Prostate gland (tissue), 2 donors: ENCODE results near the gene STX7. TPM values are rescaled to one million over a fixed set of nuclear protein-coding genes. Genes with fewer than 3 reads are reported as not detected.

ENCODE experiments used
- DNase-seq: peaks from one replicate; pipeline ENCODE4 v3.0.0-alpha.2; 2019; ENCODE audit warnings: low spot score
- H3K27ac ChIP-seq, 2 donors: fragments of 200-600 bp; sonication (generic); 2 replicates each; pipeline ENCODE4 v1.5.1; 2017 to 2019
- H3K27me3 ChIP-seq: fragments of 200-600 bp; sonication (generic); replicated peaks from 2 replicates; pipeline ENCODE4 v1.5.1; 2019; ENCODE audit not compliant: insufficient read depth
- H3K36me3 ChIP-seq, 2 donors: fragments of 200-600 bp; sonication (generic); 1 replicate in 1 of 2; 2 replicates in 1 of 2; pipeline versions ENCODE4 v1.5.1 to v1.8.1; 2017 to 2019
- H3K4me1 ChIP-seq: fragments of 200-600 bp; sonication (generic); replicated peaks from 2 replicates; pipeline ENCODE4 v1.5.1; 2019
- H3K4me3 ChIP-seq, 2 donors: fragments of 200-600 bp; sonication (generic); 2 replicates each; pipeline ENCODE4 v1.5.1; 2017 to 2019
- H3K9me3 ChIP-seq: fragments of 200-600 bp; sonication (generic); 2 replicates; pipeline ENCODE4 v1.5.1; 2017
- CTCF ChIP-seq, 4 experiments: fragments of 200-600 bp in 2 of 4; fragments of 450-650 bp in 2 of 4; sonication (generic) in 2 of 4; IDR thresholded peaks; 1 replicate in 3 of 4; 2 replicates in 1 of 4; pipeline ENCODE4 v1.5.1; 2016 to 2019; ENCODE audit warnings: antibody characterized with exemption in 4 of 4, mild to moderate bottlenecking in 2 of 4, moderate library complexity in 2 of 4
- POLR2A ChIP-seq: fragments of 450-650 bp; IDR thresholded peaks from one replicate; pipeline ENCODE4 v1.6.1; 2016; ENCODE audit warnings: antibody characterized with exemption, mild to moderate bottlenecking
- POLR2AphosphoS5 ChIP-seq: sonication (generic); formaldehyde crosslinking; IDR thresholded peaks from one replicate; pipeline ENCODE4 v1.6.1; 2017; ENCODE audit warnings: antibody characterized with exemption
- WGBS: methylation state at CpG from one replicate; pipeline ENCODE4 v1.1.5; 2018; 5-methylcytosine and 5-hydroxymethylcytosine counted together
- intact Hi-C: fragments of 100-400 bp; cut with DNase I; formaldehyde crosslinking; loops from one replicate; pipeline ENCODE4 v1.14.2; 2022
- small RNA-seq, 2 donors: library from RNA; depleted of rRNA; stranded (forward); fragments of <200 nt; gene quantifications; one replicate each; pipeline ENCODE3, GENCODE V24; 2016
- total RNA-seq, 2 donors: library from RNA; depleted of rRNA; stranded (reverse); fragments of >200 nt; gene quantifications; one replicate each; pipeline ENCODE4 v1.1.0, GENCODE V29; 2016

The STX7 gene
- total RNA-seq, 2 donors from 2014 or later: 17.6 to 27.1 TPM

GRCh38 chr6:132399376-132400074 lies 113.4 kb downstream of the STX7 start:
- no peak overlapping the region for H3K27ac ChIP-seq
- intact Hi-C loops: no loop called here
- WGBS: 20% methylated on average over 4 of the region's 4 CpGs

More at GRCh38 chr6:132399376-132400074, 113.4 kb downstream of the STX7 start:
- Histone ChIP-seq H3K9me3 (no peaks in the 10 kb centered on the region), H3K36me3 (no peaks in the 10 kb centered on the region), H3K4me3 (no peak overlapping the region), H3K27me3 (no peaks in the 10 kb centered on the region), H3K4me1 (no peaks in the 10 kb centered on the region)
- DNase-seq: no peak
- no peak for TF ChIP-seq POLR2A
- TF ChIP-seq POLR2AphosphoS5: no peak
- TF ChIP-seq CTCF (IDR thresholded peaks at IDR 0.05): no peak

Small RNA genes within 50 kb of the gene (small RNA-seq; reads per million reads assigned to genes)
- 0 reads per million in 2 donors for gene TAAR7P

Other genes with a start within 250 kb of the STX7 start
- 1 to 10 TPM; 4.0 to 5.5 TPM for gene MOXD1, start 111.6 kb downstream of the STX7 start, total RNA-seq
- not detected for gene TAAR9, start 25.2 kb upstream of the STX7 start, total RNA-seq
- not detected for gene TAAR8, start 39.6 kb upstream of the STX7 start, total RNA-seq
- gene TAAR6, start 57.2 kb upstream of the STX7 start, total RNA-seq: not detected
- gene TAAR5, start 76.6 kb upstream of the STX7 start, total RNA-seq: not detected
- not detected for gene TAAR2, start 111.2 kb upstream of the STX7 start, total RNA-seq
- gene TAAR1, start 146.1 kb upstream of the STX7 start, total RNA-seq: not detected
- gene VNN1, start 200.9 kb upstream of the STX7 start, total RNA-seq: under 1 TPM; 0.32 to 0.34 TPM
- 1 to 10 TPM in 1 of 2 donors, not detected in 1; 1.5 TPM for gene VNN2, start 244.8 kb upstream of the STX7 start, total RNA-seq